RWPE1 (cell line): ENCODE results near the gene PEAR1.

Source experiments
- CTCF ChIA-PET: fragments of 350-600 bp; sonication (Branson Sonifier 250); formaldehyde crosslinking; extraction: SDS; loops from one replicate; lab custom pipeline; 2021; lab: Yijun Ruan, JAX
- POLR2A ChIA-PET: fragments of 400-600 bp; formaldehyde crosslinking; extraction: SDS; loops from one replicate; lab custom pipeline; 2020; ENCODE audit warnings: antibody characterized with exemption; ENCODE audit not compliant: low non-redundant PET; lab: Yijun Ruan, JAX
- DNase-seq: peaks from one replicate; pipeline ENCODE4 v3.0.0; 2012; ENCODE audit warnings: low spot score
- H3K27ac ChIP-seq: fragments of 450-650 bp; 2 replicates; pipeline ENCODE4 v1.5.1; 2017
- CTCF ChIP-seq: fragments of 450-650 bp; conservative IDR thresholded peaks from 2 replicates; pipeline ENCODE4 v1.5.1; 2017; ENCODE audit warnings: low read depth, mild to moderate bottlenecking

PEAR1 gene

DNA sequence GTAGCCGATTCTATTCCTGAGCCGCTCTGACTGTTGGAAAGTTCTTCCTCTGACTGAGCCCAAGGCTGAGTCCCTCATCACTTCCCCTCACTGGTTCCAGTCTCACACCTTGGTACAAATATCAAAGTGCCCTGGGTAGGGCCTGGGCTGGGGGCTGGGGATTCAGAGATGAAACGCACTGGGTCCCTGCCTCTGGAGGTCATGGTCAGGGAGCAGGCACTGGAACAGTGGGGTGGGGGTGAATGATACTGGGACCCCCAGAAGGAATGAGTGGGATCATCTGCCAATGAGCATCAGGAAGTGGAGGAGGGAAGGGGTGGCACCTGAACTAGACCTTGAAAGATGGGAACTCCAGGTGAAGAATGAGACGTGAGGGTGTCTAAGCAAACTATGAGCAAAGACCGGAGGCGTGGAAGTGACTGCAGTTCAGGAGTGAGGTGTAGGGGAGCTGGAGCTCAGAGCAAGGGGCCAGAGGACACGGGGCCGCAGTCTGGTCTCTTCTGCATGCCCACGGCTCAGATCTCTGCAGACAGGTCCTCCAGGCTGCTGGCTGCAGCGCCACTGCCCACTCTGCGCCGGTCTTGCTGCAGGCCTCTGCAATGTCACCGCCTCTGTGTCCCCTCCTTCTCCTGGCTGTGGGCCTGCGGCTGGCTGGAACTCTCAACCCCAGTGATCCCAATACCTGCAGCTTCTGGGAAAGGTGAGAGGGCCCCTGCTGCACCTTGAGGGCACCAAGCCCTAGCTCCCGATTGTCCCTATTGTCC is 10.0 kb downstream of the PEAR1 start:
- no peak for TF ChIP-seq CTCF
- DNase-seq, result no peak
- ChIA-PET CTCF (no interaction called here), POLR2A (no interaction called here)
- 0 out of 2 replicates have a peak overlapping the region, but pooled peaks have one; percentile 80 for H3K27ac ChIP-seq

- DNase-seq, result no peak
- ChIA-PET CTCF (no interaction called here), POLR2A (no interaction called here)
- peak overlapping the region; percentile 80; the same call in 1 of the 2 replicates for H3K27ac ChIP-seq
- no peak for TF ChIP-seq CTCF
Measured at GRCh38 chr1:156904187-156904959, 10.9 kb downstream of the PEAR1 start.

- ChIA-PET CTCF (no interaction called here), POLR2A (interaction anchor here (0.6 kb wide), 1 partner anchor 244 kb away, joined by 4 read pairs; no protein-coding TSS in a partner anchor)
- H3K27ac ChIP-seq, result peak overlapping the region; percentile 80
- no peak for DNase-seq
- TF ChIP-seq CTCF, result no peak
Measured at GRCh38 chr1:156905176-156905575, 11.7 kb downstream of the PEAR1 start.

- TF ChIP-seq CTCF, result no peak
- POLR2A ChIA-PET, result interaction anchor here (0.6 kb wide), 1 partner anchor 245 kb away, joined by 4 read pairs; no protein-coding TSS in a partner anchor
Measured at GRCh38 chr1:156905651-156906050, 12.1 kb downstream of the PEAR1 start.

DNA sequence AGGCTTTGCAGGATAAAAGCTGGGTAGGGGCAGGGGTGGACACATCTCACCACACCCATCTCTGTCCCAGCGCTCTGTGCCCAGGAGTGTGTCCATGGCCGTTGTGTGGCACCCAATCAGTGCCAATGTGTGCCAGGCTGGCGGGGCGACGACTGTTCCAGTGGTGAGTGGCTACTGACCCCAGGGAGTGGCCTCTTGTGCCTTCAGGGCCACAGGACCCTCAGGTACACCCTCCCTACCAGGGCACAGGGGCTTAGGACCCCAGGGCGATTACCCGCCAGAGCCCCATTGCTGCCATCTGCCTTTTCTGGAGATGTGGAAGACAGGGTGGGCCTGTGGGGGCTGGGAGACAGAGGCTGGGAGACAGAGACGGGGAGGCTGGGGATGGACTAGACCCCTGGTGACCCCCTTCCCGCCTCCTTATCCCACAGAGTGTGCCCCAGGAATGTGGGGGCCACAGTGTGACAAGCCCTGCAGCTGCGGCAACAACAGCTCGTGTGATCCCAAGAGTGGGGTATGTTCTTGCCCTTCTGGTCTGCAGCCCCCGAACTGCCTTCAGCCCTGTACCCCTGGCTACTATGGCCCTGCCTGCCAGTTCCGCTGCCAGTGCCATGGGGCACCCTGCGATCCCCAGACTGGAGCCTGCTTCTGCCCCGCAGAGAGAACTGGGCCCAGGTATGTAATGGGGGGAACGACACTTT is 12.8 kb downstream of the PEAR1 start:
- ChIA-PET CTCF (no interaction called here), POLR2A (no interaction called here)

More at GRCh38 chr1:156905651-156906050, 12.1 kb downstream of the PEAR1 start:
- H3K27ac ChIP-seq, result peak overlapping the region; percentile 80
- CTCF ChIA-PET, result no interaction called here
- DNase-seq, result no peak

More for the DNA sequence above, 12.8 kb downstream of the PEAR1 start:
- TF ChIP-seq CTCF, result no peak
- H3K27ac ChIP-seq, result peak overlapping the region; percentile 80
- DNase-seq, result no peak
